Activated naive CD4-positive, alpha-beta T cell treated with anti-CD3 and anti-CD28 coated beads, Interleukin-2, amount 10 ng/mL, durations not matched to agents 7 days and 5 days (primary cell): Measurements from ENCODE around the gene ASB6.
"Not testable (repeated sequence)": the region's sequence is repeated elsewhere in the genome, so short reads cannot be mapped to it uniquely, and the experiment has no call there.

Source experiments
- CTCF ChIA-PET: fragments of 350-600 bp; sonication (Branson Sonifier 250); formaldehyde crosslinking; loops from one replicate; lab custom pipeline; 2021; ENCODE audit warnings: antibody characterized with exemption; lab: Charles Lee
- DNase-seq: peaks from one replicate; pipeline ENCODE4 v3.0.0-alpha.2; 2020
- H3K27ac Mint-ChIP-seq: one replicate; pipeline ENCODE4 v1.8.0; 2021; ENCODE audit warnings: mild to moderate bottlenecking, moderate library complexity, mixed read lengths
- H3K27me3 Mint-ChIP-seq: one replicate; pipeline ENCODE4 v1.8.0; 2021; ENCODE audit warnings: mild to moderate bottlenecking, mixed read lengths
- H3K36me3 Mint-ChIP-seq: one replicate; pipeline ENCODE4 v1.8.0; 2021; ENCODE audit warnings: mixed read lengths
- H3K4me1 Mint-ChIP-seq: one replicate; pipeline ENCODE4 v1.8.0; 2021; ENCODE audit warnings: mixed read lengths
- H3K4me3 Mint-ChIP-seq: one replicate; pipeline ENCODE4 v1.8.0; 2021; ENCODE audit warnings: mild to moderate bottlenecking, moderate library complexity, mixed read lengths
- H3K9me3 Mint-ChIP-seq: one replicate; pipeline ENCODE4 v1.8.0; 2021; ENCODE audit warnings: mixed read lengths

The ASB6 gene

GRCh38 chr9:129674229-129674628 is 32.3 kb upstream of the ASB6 start:
- DNase-seq, result no peak
- CTCF ChIA-PET, result no interaction called here
- Mint-ChIP-seq H3K27me3 (peaks cover 76% of the 10 kb centered on the region), H3K4me1 (no peaks in the 10 kb centered on the region), H3K4me3 (no peak overlapping the region), H3K27ac (no peak overlapping the region), H3K36me3 (no peaks in the 10 kb centered on the region), H3K9me3 (no peaks in the 10 kb centered on the region)

- Mint-ChIP-seq H3K9me3 (no peaks in the 10 kb centered on the region), H3K27me3 (peaks cover 76% of the 10 kb centered on the region), H3K27ac (no peak overlapping the region), H3K36me3 (no peaks in the 10 kb centered on the region), H3K4me3 (no peak overlapping the region), H3K4me1 (no peaks in the 10 kb centered on the region)
- DNase-seq, result no peak
- CTCF ChIA-PET, result interaction anchor here (0.7 to 1.2 kb wide), 3 partner anchors 30 to 327 kb away, joined by 3 read pairs; no protein-coding TSS in a partner anchor
Observed at GRCh38 chr9:129673602-129674001, 31.7 kb upstream of the ASB6 start.

- Mint-ChIP-seq H3K9me3 (no peaks in the 10 kb centered on the region), H3K4me3 (no peak overlapping the region), H3K27ac (no peak overlapping the region), H3K4me1 (no peaks in the 10 kb centered on the region), H3K27me3 (peaks cover 80% of the 10 kb centered on the region), H3K36me3 (no peaks in the 10 kb centered on the region)
- no peak for DNase-seq
- CTCF ChIA-PET, result interaction anchor here (0.7 to 1.2 kb wide), 3 partner anchors 29 to 327 kb away, joined by 3 read pairs; no protein-coding TSS in a partner anchor
Observed at GRCh38 chr9:129672702-129673101, 30.8 kb upstream of the ASB6 start.

- H3K36me3 Mint-ChIP-seq, result no peaks in the 10 kb centered on the region
- no peak overlapping the region for H3K27ac Mint-ChIP-seq
- H3K27me3 Mint-ChIP-seq, result peaks cover 80% of the 10 kb centered on the region
- no peak for DNase-seq
- H3K9me3 Mint-ChIP-seq, result no peaks in the 10 kb centered on the region
- no peaks in the 10 kb centered on the region for H3K4me1 Mint-ChIP-seq
- no peak overlapping the region for H3K4me3 Mint-ChIP-seq
- CTCF ChIA-PET, result no interaction called here
Observed at GRCh38 chr9:129671519-129671918, 29.6 kb upstream of the ASB6 start.

- H3K27ac Mint-ChIP-seq, result no peak overlapping the region
- no peaks in the 10 kb centered on the region for H3K9me3 Mint-ChIP-seq
- H3K4me1 Mint-ChIP-seq, result no peaks in the 10 kb centered on the region
- H3K36me3 Mint-ChIP-seq, result no peaks in the 10 kb centered on the region
- CTCF ChIA-PET, result no interaction called here
- peaks cover 80% of the 10 kb centered on the region for H3K27me3 Mint-ChIP-seq
- no peak for DNase-seq
- H3K4me3 Mint-ChIP-seq, result no peak overlapping the region
Observed at GRCh38 chr9:129671065-129671464, 29.1 kb upstream of the ASB6 start.

- no peaks in the 10 kb centered on the region for H3K9me3 Mint-ChIP-seq
- CTCF ChIA-PET, result no interaction called here
- peaks cover 85% of the 10 kb centered on the region for H3K27me3 Mint-ChIP-seq
- no peak for DNase-seq
- H3K4me1 Mint-ChIP-seq, result peaks cover 3% of the 10 kb centered on the region
- H3K36me3 Mint-ChIP-seq, result no peaks in the 10 kb centered on the region
- no peak overlapping the region for H3K27ac Mint-ChIP-seq
- no peak overlapping the region for H3K4me3 Mint-ChIP-seq
Observed at GRCh38 chr9:129669946-129670345, 28.0 kb upstream of the ASB6 start.

GRCh38 chr9:129669141-129669718 is 27.3 kb upstream of the ASB6 start:
- H3K4me3 Mint-ChIP-seq, result no peak overlapping the region
- DNase-seq, result no peak
- no peaks in the 10 kb centered on the region for H3K9me3 Mint-ChIP-seq
- peaks cover 85% of the 10 kb centered on the region for H3K27me3 Mint-ChIP-seq
- CTCF ChIA-PET, result no interaction called here
- H3K27ac Mint-ChIP-seq, result no peak overlapping the region
- H3K36me3 Mint-ChIP-seq, result no peaks in the 10 kb centered on the region
- H3K4me1 Mint-ChIP-seq, result peaks cover 8% of the 10 kb centered on the region

- DNase-seq, result no peak
- Mint-ChIP-seq H3K9me3 (no peaks in the 10 kb centered on the region), H3K27me3 (peaks cover 89% of the 10 kb centered on the region), H3K4me3 (no peak overlapping the region), H3K4me1 (peaks cover 8% of the 10 kb centered on the region), H3K36me3 (no peaks in the 10 kb centered on the region), H3K27ac (no peak overlapping the region)
- CTCF ChIA-PET, result interaction anchor here (0.5 kb wide), 1 partner anchor 135 kb away, joined by 3 read pairs; no protein-coding TSS in a partner anchor
Observed at GRCh38 chr9:129667850-129668249, 25.9 kb upstream of the ASB6 start.

- no peaks in the 10 kb centered on the region for H3K9me3 Mint-ChIP-seq
- H3K36me3 Mint-ChIP-seq, result no peaks in the 10 kb centered on the region
- H3K27ac Mint-ChIP-seq, result no peak overlapping the region
- H3K27me3 Mint-ChIP-seq, result peaks cover 89% of the 10 kb centered on the region
- DNase-seq, result no peak
- H3K4me1 Mint-ChIP-seq, result peaks cover 8% of the 10 kb centered on the region
- H3K4me3 Mint-ChIP-seq, result no peak overlapping the region
- CTCF ChIA-PET, result interaction anchor here (0.5 kb wide), 1 partner anchor 135 kb away, joined by 3 read pairs; no protein-coding TSS in a partner anchor
Observed at GRCh38 chr9:129667378-129667777, 25.4 kb upstream of the ASB6 start.

- no peak for DNase-seq
- Mint-ChIP-seq H3K27me3 (peaks cover 85% of the 10 kb centered on the region), H3K27ac (no peak overlapping the region), H3K4me3 (no peak overlapping the region), H3K36me3 (no peaks in the 10 kb centered on the region), H3K9me3 (no peaks in the 10 kb centered on the region), H3K4me1 (peaks cover 8% of the 10 kb centered on the region)
- CTCF ChIA-PET, result no interaction called here
Observed at GRCh38 chr9:129666575-129666974, 24.6 kb upstream of the ASB6 start.

- DNase-seq, result no peak
- peaks cover 84% of the 10 kb centered on the region for H3K27me3 Mint-ChIP-seq
- no peaks in the 10 kb centered on the region for H3K36me3 Mint-ChIP-seq
- CTCF ChIA-PET, result interaction anchor here (0.6 kb wide), 1 partner anchor 23 kb away, joined by 3 read pairs; no protein-coding TSS in a partner anchor
- H3K4me3 Mint-ChIP-seq, result peak overlapping the region; percentile 18
- H3K9me3 Mint-ChIP-seq, result no peaks in the 10 kb centered on the region
- no peak overlapping the region for H3K27ac Mint-ChIP-seq
- peaks cover 8% of the 10 kb centered on the region for H3K4me1 Mint-ChIP-seq
Observed at GRCh38 chr9:129665814-129666520, 24.0 kb upstream of the ASB6 start.

GRCh38 chr9:129665389-129665775 is 23.4 kb upstream of the ASB6 start, which contains the start of gene PRRX2:
PRRX2 (plus strand) TSS chr9:129665647; CDS start chr9:129665868, 221 bp downstream.
- Mint-ChIP-seq H3K4me3 (peak within 1 kb of the TSS; percentile 65), H3K27ac (no peak within 1 kb of the TSS), H3K36me3 (no peaks in the 10 kb centered on the region), H3K27me3 (peaks cover 84% of the 10 kb centered on the region), H3K4me1 (peaks cover 8% of the 10 kb centered on the region), H3K9me3 (no peaks in the 10 kb centered on the region)
- peak; percentile 62 for DNase-seq
- CTCF ChIA-PET, result interaction anchor here (0.6 kb wide), 1 partner anchor 24 kb away, joined by 3 read pairs; no protein-coding TSS in a partner anchor

- CTCF ChIA-PET, result interaction anchor here (0.6 kb wide), 1 partner anchor 24 kb away, joined by 3 read pairs; no protein-coding TSS in a partner anchor
- DNase-seq, result no peak
- H3K9me3 Mint-ChIP-seq, result no peaks in the 10 kb centered on the region
Observed at GRCh38 chr9:129664746-129665388, 22.9 kb upstream of the ASB6 start.

GRCh38 chr9:129662239-129662638 is 20.3 kb upstream of the ASB6 start:
- H3K27ac Mint-ChIP-seq, H3K36me3 Mint-ChIP-seq, H3K4me1 Mint-ChIP-seq, H3K9me3 Mint-ChIP-seq, H3K4me3 Mint-ChIP-seq, DNase-seq: not testable (repeated sequence)
- CTCF ChIA-PET, result interaction anchor here (0.9 kb wide), 1 partner anchor 122 kb away, joined by 3 read pairs; no protein-coding TSS in a partner anchor
- H3K27me3 Mint-ChIP-seq, result peaks cover 66% of the 10 kb centered on the region

More at GRCh38 chr9:129664746-129665388, 22.9 kb upstream of the ASB6 start:
- no peak overlapping the region for H3K27ac Mint-ChIP-seq
- peak overlapping the region; percentile 65 for H3K4me3 Mint-ChIP-seq
- H3K4me1 Mint-ChIP-seq, result peaks cover 8% of the 10 kb centered on the region
- H3K36me3 Mint-ChIP-seq, result no peaks in the 10 kb centered on the region
- H3K27me3 Mint-ChIP-seq, result peaks cover 88% of the 10 kb centered on the region
